ENCODE data around the gene ZNF157. TPM values are rescaled to one million over a fixed set of nuclear protein-coding genes. Genes with fewer than 3 reads are reported as not detected.

Gene ZNF157
- total RNA-seq, 1 donor from 2014 or later = 0.54 TPM

DNA sequence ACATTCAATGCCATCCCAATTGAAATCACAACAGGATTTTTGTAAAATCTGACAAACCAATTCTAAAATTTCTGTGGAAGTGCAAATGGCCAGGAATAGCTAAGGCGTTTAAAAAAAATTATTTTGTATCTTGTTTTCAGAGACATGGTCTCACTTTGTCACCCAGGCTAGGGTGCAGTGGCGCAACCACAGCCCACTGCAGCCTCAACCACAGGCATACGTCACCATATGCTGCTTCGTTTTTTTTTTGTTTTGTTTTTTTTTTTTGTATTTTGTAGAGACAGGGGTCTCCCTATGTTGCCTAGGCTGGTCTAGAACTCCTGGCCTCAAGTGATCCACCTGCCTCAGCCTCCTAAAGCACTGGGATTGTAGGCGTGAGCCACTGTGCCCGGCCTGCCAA, 88.2 kb downstream of the ZNF157 start:
- TF ChIP-seq EZH2 (IDR thresholded peaks at IDR 0.05; ENCODE audit: insufficient read depth, low read length) = no peak
- TF ChIP-seq, protein P1, sequence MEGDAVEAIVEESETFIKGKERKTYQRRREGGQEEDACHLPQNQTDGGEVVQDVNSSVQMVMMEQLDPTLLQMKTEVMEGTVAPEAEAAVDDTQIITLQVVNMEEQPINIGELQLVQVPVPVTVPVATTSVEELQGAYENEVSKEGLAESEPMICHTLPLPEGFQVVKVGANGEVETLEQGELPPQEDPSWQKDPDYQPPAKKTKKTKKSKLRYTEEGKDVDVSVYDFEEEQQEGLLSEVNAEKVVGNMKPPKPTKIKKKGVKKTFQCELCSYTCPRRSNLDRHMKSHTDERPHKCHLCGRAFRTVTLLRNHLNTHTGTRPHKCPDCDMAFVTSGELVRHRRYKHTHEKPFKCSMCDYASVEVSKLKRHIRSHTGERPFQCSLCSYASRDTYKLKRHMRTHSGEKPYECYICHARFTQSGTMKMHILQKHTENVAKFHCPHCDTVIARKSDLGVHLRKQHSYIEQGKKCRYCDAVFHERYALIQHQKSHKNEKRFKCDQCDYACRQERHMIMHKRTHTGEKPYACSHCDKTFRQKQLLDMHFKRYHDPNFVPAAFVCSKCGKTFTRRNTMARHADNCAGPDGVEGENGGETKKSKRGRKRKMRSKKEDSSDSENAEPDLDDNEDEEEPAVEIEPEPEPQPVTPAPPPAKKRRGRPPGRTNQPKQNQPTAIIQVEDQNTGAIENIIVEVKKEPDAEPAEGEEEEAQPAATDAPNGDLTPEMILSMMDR (IDR thresholded peaks at IDR 0.05; ENCODE audit: insufficient read depth, low read depth, low read length) = no peak
- Histone ChIP-seq H3K4me1 (ENCODE audit: insufficient read depth, low read length) (no peaks in the 10 kb centered on the region), H3K4me2 (ENCODE audit: low read length) (no peak overlapping the region), H3K79me2 (ENCODE audit: insufficient read depth, low read length) (no peaks in the 10 kb centered on the region), H3K27ac (ENCODE audit: low read depth, low read length) (no peak overlapping the region), H4K20me1 (ENCODE audit: insufficient read depth, low read length) (no peaks in the 10 kb centered on the region), H3K9ac (ENCODE audit: low read length) (no peak overlapping the region), H3K27me3 (ENCODE audit: insufficient read depth, low read length) (no peaks in the 10 kb centered on the region), H3K9me3 (ENCODE audit: insufficient read depth, low read depth, low read length) (no peaks in the 10 kb centered on the region), H2AFZ (ENCODE audit: low read depth, low read length) (no peak overlapping the region), H3K36me3 (ENCODE audit: insufficient read depth, low read length) (peaks cover 3% of the 10 kb centered on the region), H3K4me3 (ENCODE audit: insufficient read depth, low read depth, low read length) (no peak overlapping the region)
- DNase-seq (ENCODE audit: low read depth) (no peak), FAIRE-seq (no peak)
- Mint-ChIP-seq H3K27me3 (ENCODE audit: low read depth, unreplicated experiment) (no peaks in the 10 kb centered on the region), H3K9me3 (ENCODE audit: unreplicated experiment) (peaks cover 3% of the 10 kb centered on the region), H3K4me3 (ENCODE audit: unreplicated experiment) (no peak overlapping the region), H3K4me1 (ENCODE audit: low read depth, unreplicated experiment) (peaks cover 2% of the 10 kb centered on the region), H3K27ac (ENCODE audit: unreplicated experiment) (no peak overlapping the region), H3K36me3 (ENCODE audit: low read depth, unreplicated experiment) (peaks cover 18% of the 10 kb centered on the region)

DNA sequence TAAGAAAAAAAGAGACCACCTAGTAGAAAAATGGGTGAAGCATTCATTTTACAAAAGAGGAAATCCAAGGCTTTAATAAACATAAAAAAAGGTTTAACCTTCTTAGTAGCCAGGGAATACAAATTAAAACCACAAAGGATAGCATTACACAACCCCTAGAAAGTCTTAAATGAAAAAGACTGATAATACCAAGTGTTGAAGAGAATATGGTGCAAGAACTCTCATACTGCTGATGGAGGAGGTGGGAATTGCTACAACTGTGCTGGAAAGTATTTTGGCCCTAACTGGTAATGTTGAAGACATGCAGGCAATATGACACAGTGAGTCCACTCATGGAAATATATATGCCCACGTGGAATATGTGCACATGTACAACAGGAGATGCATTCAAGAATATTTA, 90.2 kb downstream of the ZNF157 start:
- Histone ChIP-seq H2AFZ (ENCODE audit: low read depth, low read length) (no peak overlapping the region), H3K4me2 (ENCODE audit: low read length) (no peak overlapping the region), H3K27me3 (ENCODE audit: insufficient read depth, low read length) (no peaks in the 10 kb centered on the region), H3K4me3 (ENCODE audit: insufficient read depth, low read depth, low read length) (no peak overlapping the region), H3K4me1 (ENCODE audit: insufficient read depth, low read length) (no peaks in the 10 kb centered on the region), H3K79me2 (ENCODE audit: insufficient read depth, low read length) (no peaks in the 10 kb centered on the region), H3K9me3 (ENCODE audit: insufficient read depth, low read depth, low read length) (no peaks in the 10 kb centered on the region), H4K20me1 (ENCODE audit: insufficient read depth, low read length) (no peaks in the 10 kb centered on the region), H3K9ac (ENCODE audit: low read length) (no peak overlapping the region), H3K27ac (ENCODE audit: low read depth, low read length) (no peak overlapping the region), H3K36me3 (ENCODE audit: insufficient read depth, low read length) (peaks cover 3% of the 10 kb centered on the region)
- Mint-ChIP-seq H3K27me3 (ENCODE audit: low read depth, unreplicated experiment) (no peaks in the 10 kb centered on the region), H3K36me3 (ENCODE audit: low read depth, unreplicated experiment) (peaks cover 17% of the 10 kb centered on the region), H3K4me3 (ENCODE audit: unreplicated experiment) (no peak overlapping the region), H3K4me1 (ENCODE audit: low read depth, unreplicated experiment) (peaks cover 2% of the 10 kb centered on the region), H3K27ac (ENCODE audit: unreplicated experiment) (no peak overlapping the region), H3K9me3 (ENCODE audit: unreplicated experiment) (peaks cover 3% of the 10 kb centered on the region)
- FAIRE-seq (no peak), DNase-seq (ENCODE audit: low read depth) (no peak)
- TF ChIP-seq EZH2 (IDR thresholded peaks at IDR 0.05; ENCODE audit: insufficient read depth, low read length) = no peak
- TF ChIP-seq, protein P1 (IDR thresholded peaks at IDR 0.05; ENCODE audit: insufficient read depth, low read depth, low read length) = no peak

Other genes with a start within 250 kb of the ZNF157 start
- gene NDUFB11, start 225.9 kb upstream of the ZNF157 start, total RNA-seq = 79.4 and 86.3 TPM in 2 replicates
- gene RBM10, start 225.4 kb upstream of the ZNF157 start, total RNA-seq = 35.9 and 36.3 TPM in 2 replicates
- 232 and 244 TPM in 2 replicates for gene UBA1, start 176.7 kb upstream of the ZNF157 start, total RNA-seq
- 110 and 128 TPM in 2 replicates for gene CDK16, start 151.9 kb upstream of the ZNF157 start, total RNA-seq
- gene USP11, start 137.6 kb upstream of the ZNF157 start, total RNA-seq = 75.7 and 80.8 TPM in 2 replicates
- 5.7 and 7.0 TPM in 2 replicates for gene ZNF41, start 112.6 kb downstream of the ZNF157 start, total RNA-seq
- 44.0 and 48.7 TPM in 2 replicates for gene ARAF, start 190.6 kb downstream of the ZNF157 start, total RNA-seq
- gene TIMP1, start 211.9 kb downstream of the ZNF157 start, total RNA-seq = 479 and 678 TPM in 2 replicates
- gene SYN1, start 249.3 kb downstream of the ZNF157 start, total RNA-seq = 1.6 and 2.2 TPM in 2 replicates